CD14-positive monocyte (primary cell): ENCODE measurements around the gene WIPF3. TPM values are rescaled to one million over a fixed set of nuclear protein-coding genes. Genes with fewer than 3 reads are reported as not detected.

ENCODE experiments used
- DNase-seq, 3 donors: peaks; one replicate each; pipeline ENCODE4 v3.0.0-alpha.2; 2011 to 2022
- H2AFZ ChIP-seq: 2 replicates; pipeline ENCODE4 v1.6.0; 2012; ENCODE audit warnings: mild to moderate bottlenecking, low read depth, low read length, inconsistent platforms; ENCODE audit not compliant: insufficient read depth, poor library complexity, severe bottlenecking
- H3K27ac ChIP-seq, 2 donors: 1 replicate in 1 of 2; 2 replicates in 1 of 2; pipeline ENCODE4 v1.5.1; 2012 to 2013; ENCODE audit warnings: low read length in 2 of 2, control low read depth in 1 of 2, inconsistent platforms in 1 of 2, low read depth in 1 of 2, mild to moderate bottlenecking in 1 of 2
- H3K27me3 ChIP-seq, 2 donors: one replicate each; pipeline versions ENCODE4 v1.6.0 to v1.6.1; 2011 to 2013; ENCODE audit warnings: low read length in 2 of 2; ENCODE audit not compliant: control insufficient read depth in 2 of 2, insufficient read depth in 2 of 2
- H3K36me3 ChIP-seq, 2 donors: replicated peaks in 1 of 2; 1 replicate in 1 of 2; 2 replicates in 1 of 2; pipeline versions ENCODE4 v1.5.1 to v1.6.1; 2012 to 2013; ENCODE audit warnings: low read length in 2 of 2, control low read depth in 1 of 2, inconsistent platforms in 1 of 2, mild to moderate bottlenecking in 1 of 2; ENCODE audit not compliant: insufficient read depth in 2 of 2, control insufficient read depth in 1 of 2
- H3K4me1 ChIP-seq, 2 donors: 1 replicate in 1 of 2; 2 replicates in 1 of 2; pipeline versions ENCODE4 v1.5.1 to v1.6.1; 2012 to 2013; ENCODE audit warnings: low read length in 2 of 2, control low read depth in 1 of 2, inconsistent platforms in 1 of 2, mild to moderate bottlenecking in 1 of 2, moderate library complexity in 1 of 2; ENCODE audit not compliant: insufficient read depth in 2 of 2, control insufficient read depth in 1 of 2
- H3K4me2 ChIP-seq: replicated peaks from 2 replicates; pipeline ENCODE3; 2012; ENCODE audit warnings: low read length, moderate library complexity, mild to moderate bottlenecking; ENCODE audit not compliant: poor library complexity, severe bottlenecking; ENCODE audit errors: extremely low read depth
- H3K4me3 ChIP-seq, 3 experiments: fragments of 200-600 bp in 1 of 3; sonication (generic) in 1 of 3; replicated peaks in 1 of 3; 1 replicate in 2 of 3; 2 replicates in 1 of 3; pipeline ENCODE4 v1.5.1; 2011 to 2013; ENCODE audit warnings: low read length in 3 of 3, mild to moderate bottlenecking in 3 of 3, control low read depth in 2 of 3, low read depth in 2 of 3, inconsistent platforms in 1 of 3, moderate library complexity in 1 of 3
- H3K79me2 ChIP-seq: 2 replicates; pipeline ENCODE4 v1.6.0; 2012; ENCODE audit warnings: mild to moderate bottlenecking, control low read depth, inconsistent platforms, low read length, moderate library complexity; ENCODE audit not compliant: insufficient read depth
- H3K9ac ChIP-seq: 2 replicates; pipeline ENCODE4 v1.6.0; 2017; ENCODE audit warnings: low read length, mild to moderate bottlenecking; ENCODE audit not compliant: insufficient read depth, poor library complexity, severe bottlenecking
- H3K9me3 ChIP-seq, 2 donors: replicated peaks in 1 of 2; 1 replicate in 1 of 2; 2 replicates in 1 of 2; pipeline versions ENCODE4 v1.5.1 to v1.6.1; 2012 to 2013; ENCODE audit warnings: low read length in 2 of 2, control low read depth in 1 of 2; ENCODE audit not compliant: control insufficient read depth in 1 of 2, insufficient read depth in 1 of 2
- H4K20me1 ChIP-seq: 2 replicates; pipeline ENCODE4 v1.6.0; 2012; ENCODE audit warnings: mild to moderate bottlenecking, low read length, control low read depth, moderate library complexity; ENCODE audit not compliant: insufficient read depth
- H3K27ac Mint-ChIP-seq, 7 donors: one replicate each; pipeline ENCODE4 v1.8.0; 2020; ENCODE audit warnings: mild to moderate bottlenecking in 7 of 7, mixed read lengths in 7 of 7, moderate library complexity in 6 of 7, inconsistent platforms in 2 of 7
- H3K27me3 Mint-ChIP-seq, 3 donors: one replicate each; pipeline ENCODE4 v1.8.0; 2021 to 2022; ENCODE audit warnings: low read depth in 3 of 3, mild to moderate bottlenecking in 3 of 3, mixed read lengths in 3 of 3, moderate library complexity in 3 of 3, inconsistent platforms in 1 of 3
- H3K36me3 Mint-ChIP-seq, 2 donors: one replicate each; pipeline ENCODE4 v1.8.0; 2020; ENCODE audit warnings: mixed read lengths in 2 of 2, inconsistent platforms in 1 of 2, mild to moderate bottlenecking in 1 of 2
- H3K4me1 Mint-ChIP-seq: one replicate; pipeline ENCODE4 v1.8.0; 2020; ENCODE audit warnings: mild to moderate bottlenecking, mixed read lengths
- H3K4me3 Mint-ChIP-seq, 2 donors: one replicate each; pipeline ENCODE4 v1.8.0; 2020; ENCODE audit warnings: mild to moderate bottlenecking in 2 of 2, mixed read lengths in 2 of 2, moderate library complexity in 1 of 2
- H3K9me3 Mint-ChIP-seq, 7 donors: one replicate each; pipeline ENCODE4 v1.8.0; 2020 to 2022; ENCODE audit warnings: mixed read lengths in 7 of 7, mild to moderate bottlenecking in 6 of 7, moderate library complexity in 6 of 7, inconsistent platforms in 2 of 7
- CTCF ChIP-seq: fragments of 200-600 bp; IDR thresholded peaks from one replicate; pipeline ENCODE4 v1.8.0; 2022; ENCODE audit warnings: antibody characterized with exemption, mild to moderate bottlenecking
- WGBS: methylation state at CpG from one replicate; pipeline ENCODE4 v1.1.5; 2013; ENCODE audit warnings: missing lambda C conversion rate; ENCODE audit not compliant: insufficient coverage; 5-methylcytosine and 5-hydroxymethylcytosine counted together
- intact Hi-C, 2 donors: fragments of 100-400 bp; cut with micrococcal nuclease; formaldehyde crosslinking; loops; one replicate each; pipeline versions ENCODE4 v1.15.0 to v1.15.1; 2023
- polyA plus RNA-seq, 3 donors: library from polyadenylated mRNA; depleted of rRNA in 1 of 3; unstranded in 2 of 3; stranded (reverse) in 1 of 3; fragments of 300-500 nt in 2 of 3; fragments of >200 nt in 1 of 3; fragmentation: Illumina TruSeq in 2 of 3; gene quantifications; 1 replicate in 2 of 3; 2 replicates in 1 of 3; pipeline ENCODE4 v1.2.3, GENCODE V29; 2012 to 2021

Gene WIPF3
- polyA plus RNA-seq, 3 donors: not detected

DNA sequence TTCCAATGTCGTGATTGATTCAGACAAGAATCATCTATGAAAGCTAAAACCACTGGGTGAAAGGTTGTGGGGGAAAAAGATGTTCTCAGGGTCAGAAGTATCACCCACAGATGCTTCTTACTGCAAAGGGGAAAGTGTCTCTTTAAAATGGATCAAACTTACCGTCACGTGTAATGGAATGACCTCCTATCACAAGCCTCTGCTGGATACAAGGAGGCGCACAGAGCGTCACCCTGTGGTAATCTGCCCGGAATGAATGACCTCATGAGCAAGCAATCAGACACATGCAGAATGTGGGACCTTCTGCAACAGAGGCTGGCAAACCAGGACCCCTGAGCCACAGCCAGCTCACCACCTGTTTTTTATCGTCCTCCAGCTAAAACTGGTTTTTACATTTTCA lies 33.0 kb downstream of the WIPF3 start:
- Mint-ChIP-seq H3K27ac (no peak overlapping the region), H3K36me3 (no peaks in the 10 kb centered on the region), H3K27me3 (peaks cover 8% of the 10 kb centered on the region in 3 donors), H3K4me3 (no peak overlapping the region), H3K4me1 (no peaks in the 10 kb centered on the region), H3K9me3 (peaks cover 0 to 4% (median 0%) of the 10 kb centered on the region in 7 donors)
- Histone ChIP-seq H3K9me3 (no peaks in the 10 kb centered on the region), H3K9ac (no peak overlapping the region), H3K79me2 (no peaks in the 10 kb centered on the region), H3K27me3 (no peaks in the 10 kb centered on the region), H3K36me3 (no peaks in the 10 kb centered on the region), H3K4me2 (no peak overlapping the region), H3K4me1 (no peaks in the 10 kb centered on the region), H3K27ac (no peak overlapping the region), H3K4me3 (no peak overlapping the region), H4K20me1 (no peaks in the 10 kb centered on the region), H2AFZ (no peak overlapping the region)
- TF ChIP-seq CTCF: no peak
- intact Hi-C loops: no loop called here
- no peak for DNase-seq
- WGBS: 98% methylated on average over 5 of the region's 7 CpGs

GRCh38 chr7:29839921-29840320 lies 33.6 kb downstream of the WIPF3 start:
- H3K4me3 ChIP-seq: no peak overlapping the region
- H2AFZ ChIP-seq: no peak overlapping the region
- H3K9me3 Mint-ChIP-seq: peaks cover 0 to 4% (median 0%) of the 10 kb centered on the region in 7 donors
- H3K9me3 ChIP-seq: no peaks in the 10 kb centered on the region
- no peaks in the 10 kb centered on the region for H3K4me1 ChIP-seq
- intact Hi-C loops: no loop called here
- no peak overlapping the region for H3K9ac ChIP-seq
- no peak for TF ChIP-seq CTCF
- H3K36me3 Mint-ChIP-seq: no peaks in the 10 kb centered on the region
- WGBS: 92% methylated on average over 3 of the region's 3 CpGs
- H3K27ac Mint-ChIP-seq: no peak overlapping the region
- H3K27me3 Mint-ChIP-seq: peaks cover 8 to 11% (median 8%) of the 10 kb centered on the region in 3 donors
- no peak overlapping the region for H3K27ac ChIP-seq
- no peak overlapping the region for H3K4me3 Mint-ChIP-seq
- H4K20me1 ChIP-seq: no peaks in the 10 kb centered on the region
- no peaks in the 10 kb centered on the region for H3K4me1 Mint-ChIP-seq
- H3K4me2 ChIP-seq: no peak overlapping the region
- no peaks in the 10 kb centered on the region for H3K27me3 ChIP-seq
- H3K36me3 ChIP-seq: no peaks in the 10 kb centered on the region
- H3K79me2 ChIP-seq: no peaks in the 10 kb centered on the region
- no peak for DNase-seq
